ENCODE measurements around the gene NRXN3. TPM values are rescaled to one million over a fixed set of nuclear protein-coding genes. Genes with fewer than 3 reads are reported as not detected.

Gene NRXN3
- total RNA-seq, 1 donor from 2014 or later = 5.9 TPM

DNA sequence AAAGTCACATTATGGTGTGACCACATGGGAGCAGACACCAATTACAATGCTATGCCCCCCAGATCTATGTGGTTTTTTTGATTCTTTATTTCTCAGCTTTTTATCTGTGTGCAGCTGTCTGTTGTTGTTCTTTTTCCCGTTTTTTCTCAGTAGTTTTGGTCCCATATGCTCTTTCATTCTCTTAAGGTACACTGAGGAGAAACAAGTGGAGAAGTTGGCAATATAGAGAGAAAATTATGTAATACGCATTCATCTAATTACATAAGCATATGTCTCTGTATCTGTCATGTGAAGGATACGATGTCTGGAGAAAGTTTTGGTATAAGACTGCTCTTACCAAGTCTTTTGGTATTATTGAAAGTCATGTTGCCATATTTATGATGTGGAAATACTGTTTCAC is 819.0 kb downstream of the NRXN3 start:
- no peak for DNase-seq (ENCODE audit: low spot score)
- Histone ChIP-seq H3K4me1 (peaks cover 33% of the 10 kb centered on the region), H3K9me3 (ENCODE audit: low read depth) (no peaks in the 10 kb centered on the region), H3K36me3 (no peaks in the 10 kb centered on the region), H3K4me3 (no peak overlapping the region), H2AFZ (replicated peaks) (no peak overlapping the region), H3K27me3 (peaks cover 19% of the 10 kb centered on the region), H3K4me2 (no peak overlapping the region), H3K27ac (no peak overlapping the region), H3F3A (ENCODE audit: low read depth) (peaks cover 27% of the 10 kb centered on the region), H3K9ac (no peak overlapping the region), H4K20me1 (ENCODE audit: low read depth) (no peaks in the 10 kb centered on the region), H3K79me2 (ENCODE audit: low read depth) (no peaks in the 10 kb centered on the region)
- Mint-ChIP-seq H3K4me3 (no peak overlapping the region), H3K9me3 (peaks cover 6% of the 10 kb centered on the region), H3K27ac (no peak overlapping the region), H3K36me3 (no peaks in the 10 kb centered on the region), H3K27me3 (ENCODE audit: insufficient read depth, low read depth) (peaks cover 8% of the 10 kb centered on the region), H3K4me1 (peaks cover 22% of the 10 kb centered on the region)
- TF ChIP-seq CTCF (IDR thresholded peaks at IDR 0.05) = no peak
- no peak for TF ChIP-seq EZH2phosphoT487 (IDR thresholded peaks at IDR 0.05)
- TF ChIP-seq EZH2 (IDR thresholded peaks at IDR 0.05) = no peak

DNA sequence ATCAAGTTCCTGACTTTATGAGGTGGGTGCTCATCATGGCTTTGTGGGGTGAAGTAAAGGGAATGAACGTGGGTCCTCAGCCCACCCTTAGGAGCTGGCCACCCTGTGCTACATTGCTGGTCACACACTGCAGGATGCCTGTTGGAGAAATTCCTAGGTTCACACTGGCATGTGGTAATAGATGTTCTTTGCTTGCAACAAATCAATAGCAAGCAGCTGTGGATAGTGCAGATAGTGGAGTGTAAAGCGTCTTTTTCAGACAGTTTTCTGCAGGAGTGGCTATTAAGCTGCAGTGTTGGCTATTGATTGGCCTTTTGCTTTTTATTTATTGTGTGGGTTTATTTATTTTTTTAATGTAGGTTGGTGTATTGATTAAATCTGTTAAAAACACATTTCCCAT is 822.7 kb downstream of the NRXN3 start:
- H3K27me3 Mint-ChIP-seq (ENCODE audit: insufficient read depth, low read depth) = peaks cover 6% of the 10 kb centered on the region

GRCh38 chr14:78997811-78998210 is 827.6 kb downstream of the NRXN3 start:
- H3K27ac ChIP-seq = no peak overlapping the region
- H3K36me3 Mint-ChIP-seq = no peaks in the 10 kb centered on the region
- no peaks in the 10 kb centered on the region for H3K4me1 ChIP-seq
- H3K4me2 ChIP-seq = no peak overlapping the region
- peaks cover 7% of the 10 kb centered on the region for H3K4me1 Mint-ChIP-seq
- no peaks in the 10 kb centered on the region for H3K27me3 Mint-ChIP-seq (ENCODE audit: insufficient read depth, low read depth)
- H3K9me3 ChIP-seq (ENCODE audit: low read depth) = no peaks in the 10 kb centered on the region
- no peak overlapping the region for H3K4me3 Mint-ChIP-seq
- no peaks in the 10 kb centered on the region for H3K36me3 ChIP-seq
- H2AFZ ChIP-seq (replicated peaks) = no peak overlapping the region
- no peak overlapping the region for H3K4me3 ChIP-seq
- H3K27ac Mint-ChIP-seq = no peak overlapping the region
- peaks cover 4% of the 10 kb centered on the region for H3K9me3 Mint-ChIP-seq
- H4K20me1 ChIP-seq (ENCODE audit: low read depth) = no peaks in the 10 kb centered on the region
- no peaks in the 10 kb centered on the region for H3K27me3 ChIP-seq
- H3K9ac ChIP-seq = no peak overlapping the region
- TF ChIP-seq EZH2 (IDR thresholded peaks at IDR 0.05) (no peak), CTCF (IDR thresholded peaks at IDR 0.05) (no peak), EZH2phosphoT487 (IDR thresholded peaks at IDR 0.05) (no peak)
- no peaks in the 10 kb centered on the region for H3K79me2 ChIP-seq (ENCODE audit: low read depth)
- no peak for DNase-seq (ENCODE audit: low spot score)
- H3F3A ChIP-seq (ENCODE audit: low read depth) = no peaks in the 10 kb centered on the region

More for the DNA sequence above, 822.7 kb downstream of the NRXN3 start:
- Mint-ChIP-seq H3K4me3 (no peak overlapping the region), H3K36me3 (no peaks in the 10 kb centered on the region), H3K27ac (no peak overlapping the region), H3K9me3 (peaks cover 4% of the 10 kb centered on the region), H3K4me1 (peaks cover 15% of the 10 kb centered on the region)
- no peak overlapping the region for H3K4me2 ChIP-seq
- peaks cover 12% of the 10 kb centered on the region for H3K27me3 ChIP-seq
- TF ChIP-seq CTCF (IDR thresholded peaks at IDR 0.05) (no peak), EZH2 (IDR thresholded peaks at IDR 0.05) (no peak), EZH2phosphoT487 (IDR thresholded peaks at IDR 0.05) (no peak)
- no peaks in the 10 kb centered on the region for H3F3A ChIP-seq (ENCODE audit: low read depth)
- no peak overlapping the region for H3K4me3 ChIP-seq
- no peaks in the 10 kb centered on the region for H3K36me3 ChIP-seq
- no peaks in the 10 kb centered on the region for H3K9me3 ChIP-seq (ENCODE audit: low read depth)
- H3K27ac ChIP-seq = no peak overlapping the region
- H2AFZ ChIP-seq (replicated peaks) = no peak overlapping the region
- H3K4me1 ChIP-seq = no peaks in the 10 kb centered on the region
- no peak for DNase-seq (ENCODE audit: low spot score)
- H4K20me1 ChIP-seq (ENCODE audit: low read depth) = no peaks in the 10 kb centered on the region
- H3K9ac ChIP-seq = no peak overlapping the region
- H3K79me2 ChIP-seq (ENCODE audit: low read depth) = no peaks in the 10 kb centered on the region
